Activated CD4-positive, alpha-beta T cell treated with anti-CD3 and anti-CD28 coated beads, Interleukin-2, Interleukin-4, amounts not matched to agents 100 ng/mL and 50 ng/mL, durations not matched to agents 16 hours and 8 hours (primary cell): ENCODE data around the gene ZNG1A.
"Not testable (repeated sequence)": the region's sequence is repeated elsewhere in the genome, so short reads cannot be mapped to it uniquely, and the experiment has no call there.

Experiments used
- DNase-seq: peaks from one replicate; pipeline ENCODE4 v3.0.0-alpha.2; 2020; ENCODE audit warnings: low spot score

Gene ZNG1A

GRCh38 chr9:98775-99174, 80.1 kb downstream of the ZNG1A start:
- DNase-seq = not testable (repeated sequence)

- not testable (repeated sequence) for DNase-seq
Observed at GRCh38 chr9:94992-95391, 83.9 kb downstream of the ZNG1A start.

- DNase-seq = not testable (repeated sequence)
Observed at GRCh38 chr9:94323-94722, 84.5 kb downstream of the ZNG1A start.

GRCh38 chr9:93909-94308, 84.9 kb downstream of the ZNG1A start:
- not testable (repeated sequence) for DNase-seq

GRCh38 chr9:90851-91250, 88.0 kb downstream of the ZNG1A start:
- DNase-seq = not testable (repeated sequence)

- not testable (repeated sequence) for DNase-seq
Observed at GRCh38 chr9:88396-89037, 90.3 kb downstream of the ZNG1A start.

- DNase-seq = not testable (repeated sequence)
Observed at GRCh38 chr9:87860-88259, 91.0 kb downstream of the ZNG1A start.

GRCh38 chr9:87105-87504, 91.8 kb downstream of the ZNG1A start:
- DNase-seq = not testable (repeated sequence)

GRCh38 chr9:86697-87096, 92.2 kb downstream of the ZNG1A start:
- not testable (repeated sequence) for DNase-seq

- DNase-seq = not testable (repeated sequence)
Observed at GRCh38 chr9:82932-83689, 95.7 kb downstream of the ZNG1A start.

- DNase-seq = not testable (repeated sequence)
Observed at GRCh38 chr9:78333-78732, 100.5 kb downstream of the ZNG1A start.

GRCh38 chr9:76389-76788, 102.5 kb downstream of the ZNG1A start:
- DNase-seq = not testable (repeated sequence)

- DNase-seq = not testable (repeated sequence)
Observed at GRCh38 chr9:73900-74525, 104.8 kb downstream of the ZNG1A start.

GRCh38 chr9:73076-73899, 105.6 kb downstream of the ZNG1A start:
- not testable (repeated sequence) for DNase-seq
